CD4-positive, alpha-beta T cell treated with Interleukin-2 at 100 ng/mL for 4 hours (primary cell): ENCODE data around the gene LIMK2.
"Not testable (repeated sequence)": the region's sequence is repeated elsewhere in the genome, so short reads cannot be mapped to it uniquely, and the experiment has no call there.

ENCODE experiments used
- DNase-seq: peaks from one replicate; pipeline ENCODE4 v3.0.0-alpha.2; 2020; ENCODE audit warnings: low spot score

The LIMK2 gene

GRCh38 chr22:31211482-31211861, 626 bp upstream of the LIMK2 start:
- no peak for DNase-seq

- DNase-seq: no peak
These were observed 908 bp downstream of the LIMK2 start for GRCh38 chr22:31212783-31213629.

GRCh38 chr22:31215018-31215535, 3.0 kb downstream of the LIMK2 start:
- DNase-seq: no peak

GRCh38 chr22:31218565-31219262, 6.6 kb downstream of the LIMK2 start:
- no peak for DNase-seq

GRCh38 chr22:31221084-31221483, 9.0 kb downstream of the LIMK2 start:
- DNase-seq: no peak

GRCh38 chr22:31222736-31223135, 10.6 kb downstream of the LIMK2 start:
- DNase-seq: no peak

GRCh38 chr22:31223786-31224191, 11.7 kb downstream of the LIMK2 start:
- no peak for DNase-seq

- not testable (repeated sequence) for DNase-seq
These were observed 12.6 kb downstream of the LIMK2 start for GRCh38 chr22:31224691-31225090.

- no peak for DNase-seq
These were observed 15.1 kb downstream of the LIMK2 start for GRCh38 chr22:31227186-31227585.

GRCh38 chr22:31229402-31230079, 17.4 kb downstream of the LIMK2 start:
- no peak for DNase-seq

- DNase-seq: no peak
These were observed 18.2 kb downstream of the LIMK2 start for GRCh38 chr22:31230155-31230870.

- peak; percentile 65 for DNase-seq
These were observed 18.9 kb downstream of the LIMK2 start for GRCh38 chr22:31230871-31231621.

GRCh38 chr22:31233001-31233400, 20.9 kb downstream of the LIMK2 start:
- no peak for DNase-seq

GRCh38 chr22:31235081-31235480, 23.0 kb downstream of the LIMK2 start:
- no peak for DNase-seq

- not testable (repeated sequence) for DNase-seq
These were observed 23.9 kb downstream of the LIMK2 start for GRCh38 chr22:31236044-31236443.

GRCh38 chr22:31238057-31238456, 26.0 kb downstream of the LIMK2 start:
- DNase-seq: no peak

GRCh38 chr22:31239771-31240370, 27.8 kb downstream of the LIMK2 start:
- no peak for DNase-seq

- no peak for DNase-seq
These were observed 29.1 kb downstream of the LIMK2 start for GRCh38 chr22:31241200-31241599.

GRCh38 chr22:31241936-31242335, 29.8 kb downstream of the LIMK2 start:
- no peak for DNase-seq

- DNase-seq: no peak
These were observed 31.4 kb downstream of the LIMK2 start for GRCh38 chr22:31243339-31244045.
